HG02938 (cell line): ENCODE data around the gene MGLL.

Source experiments
- ATAC-seq: cut with Tn5 transposase; IDR thresholded peaks from one replicate; pipeline ENCODE4 v1.9.1; 2021; ENCODE audit warnings: mild to moderate bottlenecking, moderate library complexity; ENCODE audit not compliant: unreplicated experiment

Gene MGLL

DNA sequence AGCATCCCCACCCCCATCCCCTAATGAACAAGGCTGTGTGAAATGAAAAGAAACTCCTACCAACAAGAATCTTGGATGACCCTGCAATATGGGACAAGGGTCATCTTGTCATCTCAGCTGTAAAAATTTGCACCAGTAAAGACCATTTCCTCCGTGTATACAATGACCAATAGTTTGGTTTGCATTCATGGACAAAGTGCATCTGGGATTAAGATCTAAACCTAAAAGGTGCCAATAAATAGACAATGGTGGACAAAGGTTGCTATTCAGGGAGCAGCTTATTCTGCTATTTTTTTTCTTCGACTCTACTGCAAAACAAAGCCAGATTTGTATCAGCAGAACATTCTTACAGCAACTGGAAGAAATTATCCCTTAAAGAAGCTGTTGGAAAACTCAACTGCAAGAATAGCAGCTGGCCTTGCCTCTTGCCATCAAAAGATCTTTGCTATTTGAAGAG, 8.0 kb downstream of the MGLL start:
- ATAC-seq: no peak

DNA sequence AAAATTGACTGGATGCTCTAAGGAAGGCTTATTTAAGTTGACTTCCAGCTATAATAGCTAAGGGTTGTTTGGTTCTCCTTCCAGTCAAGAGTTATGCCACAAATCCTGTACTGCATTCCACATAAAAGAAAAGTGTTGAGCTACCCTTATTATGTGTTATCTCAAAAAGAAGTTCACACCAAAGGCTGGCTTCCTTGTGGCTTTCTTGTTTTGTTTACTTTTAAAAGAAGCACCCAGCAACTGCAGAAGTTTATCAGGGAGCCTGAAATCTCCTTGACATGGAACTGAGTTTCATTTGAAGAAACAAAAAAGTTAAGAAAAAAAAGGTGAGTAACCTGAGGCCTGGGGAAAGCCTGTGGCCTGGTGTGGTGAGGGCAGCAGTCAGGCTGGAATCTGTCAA, 10.2 kb downstream of the MGLL start:
- no peak for ATAC-seq

DNA sequence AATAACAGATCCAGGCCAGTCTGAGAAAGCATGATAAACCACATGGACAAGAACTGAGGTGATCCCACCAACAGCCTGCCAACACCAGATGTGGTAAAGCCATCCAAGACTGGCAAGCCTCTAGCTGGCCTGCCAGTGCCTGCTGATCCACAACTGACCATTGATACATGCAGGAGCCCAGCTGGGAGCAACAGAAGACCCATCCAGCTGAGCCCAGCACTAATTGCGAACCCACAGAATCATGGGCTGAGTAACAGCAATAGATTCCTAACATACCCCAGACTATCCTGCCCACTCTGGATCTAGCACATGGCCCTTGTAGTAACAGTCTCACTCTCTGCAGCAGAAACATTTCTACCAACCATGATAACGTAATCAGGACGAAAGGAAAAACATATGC, 10.6 kb downstream of the MGLL start:
- ATAC-seq: no peak

DNA sequence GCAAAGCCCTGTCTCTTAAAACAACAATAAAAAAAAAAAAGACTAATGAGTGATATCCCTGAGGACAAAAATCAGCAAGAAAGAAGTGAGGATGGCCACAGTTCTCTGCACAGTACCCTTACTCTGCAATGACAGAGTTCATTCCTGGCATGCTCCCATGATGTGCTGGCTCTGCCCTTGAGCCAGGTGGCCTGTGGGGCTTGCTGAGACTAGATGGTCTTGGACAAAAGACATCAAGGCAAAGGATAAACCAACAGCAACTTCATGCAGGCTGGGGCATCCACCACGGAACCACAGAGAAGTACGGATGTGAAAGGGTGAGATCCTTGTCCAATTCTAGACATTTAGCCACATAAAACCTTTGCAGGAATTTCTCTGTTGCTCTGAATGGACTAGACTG, 12.7 kb downstream of the MGLL start:
- no peak for ATAC-seq

DNA sequence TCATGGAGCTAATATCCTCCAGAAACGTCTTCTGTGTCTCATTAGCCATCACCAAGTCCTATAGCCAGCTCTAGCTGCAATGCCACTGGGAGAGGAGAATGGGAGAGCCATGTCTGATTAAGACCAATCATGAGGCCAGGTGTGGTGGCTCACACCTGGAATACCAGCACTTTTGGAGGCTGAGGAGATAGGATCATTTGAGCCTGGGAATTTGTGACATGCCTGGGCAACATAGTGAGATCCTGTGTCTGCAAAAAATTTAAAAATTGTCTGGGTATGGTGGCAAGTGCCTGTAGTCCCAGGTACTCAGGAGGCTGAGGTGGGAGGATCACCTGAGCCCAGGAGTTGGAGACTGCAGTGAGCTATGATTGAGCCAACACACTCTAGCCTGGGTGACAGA, 13.1 kb downstream of the MGLL start:
- no peak for ATAC-seq

DNA sequence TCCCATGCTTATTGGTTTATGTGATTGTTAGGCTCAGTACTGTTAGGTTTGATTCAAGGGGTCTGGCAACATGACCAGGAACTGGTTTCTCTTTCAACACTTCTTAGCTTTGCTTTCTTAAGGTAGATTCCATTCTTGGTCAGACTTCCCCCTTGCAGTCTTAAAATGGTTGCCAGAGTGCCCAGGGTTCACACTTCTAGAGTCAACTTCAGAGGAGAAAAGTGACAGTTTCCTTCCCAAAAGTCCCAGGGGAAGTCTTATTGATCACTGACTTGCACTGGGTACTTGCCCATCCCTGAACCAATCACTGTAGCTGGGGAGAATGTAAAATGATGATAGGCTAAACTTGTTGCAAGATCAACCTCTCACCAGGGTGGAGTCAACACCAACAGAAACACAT, 14.1 kb downstream of the MGLL start:
- ATAC-seq: no peak

DNA sequence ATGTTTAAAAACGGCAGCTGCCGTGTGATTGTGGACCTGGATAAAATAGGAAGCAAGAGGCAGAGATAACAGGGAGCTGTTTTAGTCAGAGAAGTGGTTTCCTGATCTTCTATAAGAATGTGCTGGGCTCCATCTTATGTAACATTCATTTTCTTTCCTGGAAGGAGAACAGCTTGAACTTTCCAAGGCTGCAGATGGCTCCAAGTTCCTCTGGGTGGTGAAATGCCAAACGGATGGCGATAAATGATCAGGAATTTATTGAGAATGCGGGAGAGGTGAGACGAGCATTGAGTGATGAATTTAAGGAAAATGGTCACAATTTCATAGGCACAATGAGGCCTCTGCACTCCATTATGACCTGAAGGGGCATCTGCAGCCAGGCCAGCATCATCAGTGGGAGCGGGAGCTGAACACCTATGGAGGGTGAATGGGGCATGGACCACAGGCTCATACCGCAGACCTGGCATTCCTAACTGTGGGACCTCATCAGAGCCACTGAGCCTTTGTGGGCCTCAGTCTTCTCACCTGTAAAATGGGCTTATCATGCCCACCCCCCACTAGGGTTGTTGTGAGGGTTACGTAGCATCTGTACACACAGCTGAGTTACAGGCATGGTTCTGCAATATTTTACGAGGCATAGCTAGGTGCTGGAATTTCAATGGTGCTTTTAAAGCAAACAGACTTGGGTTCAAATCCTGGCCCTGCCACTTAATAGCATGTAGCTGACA, 17.1 kb downstream of the MGLL start:
- ATAC-seq: no peak

DNA sequence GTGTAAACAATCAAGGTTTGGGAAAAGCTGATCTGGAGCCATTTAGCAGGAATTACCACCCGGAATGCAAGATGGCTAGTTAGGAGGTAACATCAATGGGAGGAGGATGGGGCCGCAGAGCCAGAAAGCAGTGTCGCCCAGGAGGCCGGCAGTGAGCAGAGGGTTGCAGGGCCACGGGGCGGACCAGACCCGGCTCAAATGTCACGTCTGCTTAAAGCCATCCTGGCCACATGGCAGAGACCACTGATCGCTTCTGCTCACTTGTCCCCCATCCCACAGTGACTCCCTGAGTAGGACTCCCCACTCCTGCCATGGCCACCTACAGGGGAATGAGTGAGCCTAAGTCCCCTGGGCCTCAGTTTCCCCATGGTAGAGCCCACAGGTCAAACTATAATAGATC, 18.2 kb downstream of the MGLL start:
- ATAC-seq: no peak

DNA sequence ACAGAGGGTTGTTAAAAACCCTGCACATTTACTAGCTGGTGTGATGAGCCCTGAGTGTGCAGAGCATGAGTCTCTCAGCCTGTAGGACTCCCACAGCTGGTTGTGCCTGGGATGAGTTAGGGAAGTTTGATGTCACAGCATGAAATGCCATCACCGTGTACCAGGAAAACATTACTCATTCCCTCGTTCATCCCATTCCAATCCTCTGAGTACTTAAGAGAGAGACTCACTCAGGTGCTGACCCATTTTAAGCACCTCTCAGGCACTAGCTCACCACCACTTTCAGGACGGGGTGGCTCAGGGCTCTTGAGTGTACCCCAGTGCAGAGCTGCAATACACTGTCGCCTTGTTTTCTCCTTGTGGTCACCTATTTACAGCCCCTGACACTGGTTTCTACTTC, 18.7 kb downstream of the MGLL start:
- no peak for ATAC-seq

DNA sequence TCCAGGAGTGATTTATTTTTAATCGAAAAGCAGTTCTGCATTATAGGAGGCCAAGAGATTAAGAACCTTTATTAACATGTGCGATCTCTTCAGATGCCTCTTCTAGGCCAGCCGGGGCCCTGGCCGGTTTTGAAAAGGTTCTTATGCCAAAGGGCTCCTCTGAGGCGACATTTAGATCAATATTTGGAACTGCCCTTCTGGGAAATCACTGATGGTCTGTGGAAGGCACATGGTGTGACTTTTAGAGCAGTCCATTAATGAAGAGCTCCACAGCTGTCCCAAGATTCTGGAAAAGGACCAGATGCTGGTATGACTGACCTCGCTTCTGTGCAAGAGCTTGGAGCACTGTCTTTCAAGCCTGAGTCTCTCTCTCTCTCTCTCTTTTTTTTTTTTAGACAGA, 19.7 kb downstream of the MGLL start:
- ATAC-seq: no peak

DNA sequence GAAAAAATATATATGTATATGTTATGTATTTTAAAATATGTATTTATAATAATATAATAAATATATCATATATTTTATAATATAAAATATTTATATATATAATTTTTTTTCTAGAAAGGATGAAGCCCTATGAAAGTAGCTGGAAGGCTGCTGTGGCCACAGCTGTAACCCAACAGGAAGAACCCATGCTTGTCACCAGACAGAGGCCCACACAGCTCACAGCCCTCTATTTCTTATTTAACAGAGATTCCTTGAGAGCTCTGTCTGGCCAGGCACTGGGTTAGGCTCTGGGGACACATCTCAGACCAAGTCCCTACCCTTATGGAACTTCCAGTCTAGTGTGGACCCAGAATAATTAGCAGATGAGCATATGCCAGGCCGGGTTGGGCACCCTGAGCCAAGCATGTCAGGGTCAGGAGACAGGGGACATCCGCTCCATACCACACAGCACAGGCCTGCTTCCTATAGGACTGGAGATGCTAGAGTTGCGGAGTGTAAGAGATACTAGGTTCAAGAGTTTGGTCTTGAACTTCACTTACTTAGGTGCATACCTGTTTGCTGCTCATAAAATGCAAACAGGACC, 20.5 kb downstream of the MGLL start:
- ATAC-seq: no peak

DNA sequence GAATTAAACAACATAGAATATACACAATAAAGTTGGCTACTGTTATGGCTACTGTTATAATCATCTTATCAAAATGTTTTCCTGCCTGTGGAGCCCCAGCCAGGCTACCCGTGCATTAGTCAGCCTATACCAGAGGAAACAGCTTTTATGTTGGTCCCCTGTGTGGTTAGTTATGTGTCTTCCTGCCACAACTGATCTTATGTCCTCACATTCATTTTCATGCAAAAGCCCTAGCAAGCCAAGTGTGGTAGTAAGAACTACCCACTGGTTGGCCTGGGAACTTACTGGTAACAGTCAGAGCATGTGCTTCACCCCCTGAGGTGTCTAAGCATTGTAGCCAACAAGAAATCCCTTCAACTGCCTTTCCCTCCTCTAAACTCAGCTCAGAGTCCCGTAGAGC, 21.8 kb downstream of the MGLL start:
- no peak for ATAC-seq

DNA sequence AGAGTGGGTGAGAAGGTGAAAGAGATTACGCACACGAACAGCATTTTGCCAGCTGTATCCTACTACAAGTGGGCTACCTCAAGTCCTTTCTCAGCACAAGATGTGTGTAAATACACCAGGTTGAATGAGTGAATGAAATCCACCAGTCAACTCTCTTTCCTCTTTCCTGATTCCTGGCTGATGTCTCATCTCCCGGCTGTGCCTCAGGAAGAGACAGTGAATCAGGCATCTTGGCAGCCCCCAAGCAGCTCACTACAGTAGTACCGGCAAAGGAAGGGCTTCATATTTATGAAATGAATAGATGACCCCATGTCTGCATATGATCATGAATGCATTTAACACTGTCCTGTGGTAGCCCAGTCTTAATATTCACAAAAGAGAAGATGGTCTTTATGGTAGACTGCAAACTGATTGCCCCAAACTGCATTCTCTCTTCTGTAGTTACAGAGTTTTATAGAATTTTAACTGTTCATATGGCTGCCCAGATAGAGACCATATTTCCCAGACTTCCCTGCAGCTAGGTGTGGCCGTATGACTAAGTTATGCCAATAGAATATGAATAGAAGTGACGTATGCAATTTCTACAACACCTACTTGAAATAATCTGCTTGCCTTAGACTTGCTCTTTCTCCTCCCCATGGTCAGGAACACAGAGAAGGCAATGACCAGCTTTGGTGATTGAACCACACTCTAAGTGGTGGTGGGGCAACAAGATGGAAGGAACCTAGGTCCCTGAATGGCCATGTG, 22.7 kb downstream of the MGLL start:
- ATAC-seq: no peak

DNA sequence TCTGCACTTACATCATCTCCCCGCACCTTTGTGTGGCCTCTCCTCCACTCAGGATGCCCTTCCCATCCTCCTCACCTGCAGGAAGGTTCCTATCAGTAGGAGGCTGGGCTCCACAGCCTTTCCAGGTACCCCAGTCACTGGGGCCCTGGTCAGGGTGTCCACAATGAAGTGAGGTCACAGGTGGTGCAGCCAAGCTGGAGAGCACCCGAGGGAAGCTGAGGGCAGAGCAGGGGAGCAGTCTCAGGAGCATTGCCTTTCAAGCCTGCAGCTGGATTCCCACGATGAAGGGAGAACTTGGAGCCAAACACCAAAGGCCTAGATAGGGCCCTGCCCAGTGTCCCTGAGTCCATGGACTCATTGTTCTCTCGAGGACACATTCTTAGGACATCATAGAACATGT, 23.6 kb downstream of the MGLL start:
- ATAC-seq: no peak

DNA sequence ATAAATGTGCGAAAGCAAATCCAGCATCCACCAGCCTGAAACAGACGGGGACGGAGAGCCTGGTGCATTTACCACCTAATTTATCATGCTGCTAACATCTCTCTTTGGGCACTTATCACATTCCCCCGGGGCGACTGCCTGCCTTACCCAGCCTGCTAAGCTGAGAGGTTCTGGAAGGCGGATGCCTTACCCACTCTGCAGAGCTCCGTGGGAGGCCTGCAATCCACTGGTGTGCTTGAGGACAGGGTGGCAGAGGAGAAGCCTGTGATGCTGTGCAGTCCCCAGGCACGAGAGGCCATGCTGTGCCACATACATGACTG, 25.5 kb downstream of the MGLL start:
- no peak for ATAC-seq

DNA sequence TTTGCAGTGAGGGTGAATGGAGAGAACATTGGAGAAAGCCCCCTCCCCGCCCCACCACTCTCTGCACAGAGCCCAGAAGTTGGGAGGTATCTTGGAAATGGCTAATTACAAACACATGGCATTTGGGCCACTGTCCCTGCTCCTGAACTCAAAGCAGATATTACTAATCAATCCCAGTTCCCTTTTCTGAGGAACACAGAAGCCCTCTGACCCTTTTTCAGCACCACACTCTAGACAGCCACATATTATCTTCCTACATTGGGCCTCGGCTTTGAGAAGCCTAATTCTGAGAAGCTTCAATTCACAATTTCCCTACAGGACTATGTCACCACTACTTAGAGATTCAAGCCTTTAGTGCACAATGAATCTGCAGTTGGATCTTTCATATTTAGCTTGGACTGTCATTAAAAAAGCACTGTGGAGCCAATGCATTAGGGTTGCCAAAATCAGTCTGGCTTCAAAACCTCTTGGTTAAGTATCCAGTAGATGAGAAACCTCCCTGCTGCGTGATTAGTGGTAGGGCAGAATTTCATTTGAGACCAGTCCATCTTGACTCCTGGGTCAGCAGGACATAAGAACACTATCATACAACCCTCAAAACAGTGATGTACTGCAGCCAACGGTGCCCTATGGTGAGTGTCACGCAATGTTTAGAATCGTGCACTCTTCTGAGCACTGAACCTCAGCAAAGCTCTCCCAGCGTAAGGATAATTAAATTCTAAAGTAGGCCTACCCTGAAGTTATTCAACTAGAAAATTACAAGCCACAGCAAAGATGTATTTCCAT, 26.1 kb downstream of the MGLL start:
- no peak for ATAC-seq

DNA sequence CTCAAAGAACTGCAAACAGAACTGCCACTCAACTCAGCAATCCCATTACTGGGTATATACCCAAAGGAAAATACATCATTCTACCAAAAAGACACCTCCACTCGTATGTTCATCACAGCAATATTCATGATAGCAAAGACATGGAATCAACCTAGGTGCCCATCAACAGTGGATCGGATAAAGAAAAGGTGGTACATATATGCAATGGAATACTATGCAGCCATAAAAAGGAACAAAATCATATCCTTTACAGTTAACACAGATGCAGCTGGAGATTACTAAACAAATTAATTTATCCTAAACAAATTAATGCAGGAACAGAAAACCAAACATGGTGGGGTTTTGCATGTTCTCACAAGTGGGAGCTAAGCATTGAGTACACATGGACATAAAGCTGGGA, 27.3 kb downstream of the MGLL start:
- ATAC-seq: no peak

DNA sequence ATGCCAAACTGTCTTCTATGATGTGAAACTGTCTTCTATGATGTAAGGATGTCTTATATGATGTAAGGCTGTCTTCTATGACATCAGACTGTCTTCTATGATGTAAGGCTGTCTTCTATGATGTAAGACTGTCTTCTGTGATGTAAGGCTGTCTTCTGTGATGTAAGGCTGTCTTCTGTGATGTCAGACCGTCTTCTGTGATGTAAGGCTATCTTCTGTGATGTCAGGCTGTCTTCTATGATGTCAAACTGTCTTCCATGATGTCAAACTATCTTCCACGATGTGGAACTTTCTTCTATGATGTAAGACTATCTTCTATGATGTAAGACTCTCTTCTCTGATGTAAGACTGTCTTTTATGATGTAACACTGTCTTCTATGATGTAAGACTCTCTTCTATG, 27.9 kb downstream of the MGLL start:
- no peak for ATAC-seq

DNA sequence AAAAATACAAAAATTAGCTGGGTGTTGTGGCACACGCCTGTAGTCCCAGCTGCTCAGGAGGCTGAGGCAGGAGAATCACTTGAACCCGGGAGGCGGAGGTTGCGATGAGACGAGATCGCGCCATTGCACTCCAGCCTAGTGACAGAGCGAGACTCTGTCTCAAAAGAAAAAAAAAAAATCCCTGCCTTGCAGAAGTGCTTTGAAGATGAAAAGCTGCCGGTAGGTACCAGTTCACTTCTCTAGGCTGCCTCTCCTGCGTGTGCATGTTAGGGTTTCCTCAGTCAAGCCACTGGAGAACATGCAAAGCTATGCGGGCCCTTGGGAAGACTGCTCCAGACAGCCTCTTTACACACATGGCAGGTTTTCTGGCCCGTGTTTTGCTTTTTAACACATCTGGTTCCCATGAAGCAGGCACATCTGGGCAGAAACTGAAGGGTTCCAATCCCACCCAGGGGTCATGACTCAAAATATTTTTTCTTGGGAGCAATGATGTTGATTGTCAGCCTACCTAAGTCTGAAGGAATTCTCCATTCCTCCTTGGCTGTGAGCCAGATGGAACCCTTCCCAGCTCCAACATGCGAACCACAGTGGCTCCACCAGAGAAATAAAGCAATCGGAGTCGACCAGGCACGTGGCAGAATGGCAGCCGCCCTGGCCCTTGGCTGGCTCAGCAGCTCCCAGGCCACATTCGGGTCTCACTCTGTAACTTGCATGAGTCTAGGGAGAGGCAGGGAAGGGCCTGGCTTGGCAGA, 29.6 kb downstream of the MGLL start:
- no peak for ATAC-seq

DNA sequence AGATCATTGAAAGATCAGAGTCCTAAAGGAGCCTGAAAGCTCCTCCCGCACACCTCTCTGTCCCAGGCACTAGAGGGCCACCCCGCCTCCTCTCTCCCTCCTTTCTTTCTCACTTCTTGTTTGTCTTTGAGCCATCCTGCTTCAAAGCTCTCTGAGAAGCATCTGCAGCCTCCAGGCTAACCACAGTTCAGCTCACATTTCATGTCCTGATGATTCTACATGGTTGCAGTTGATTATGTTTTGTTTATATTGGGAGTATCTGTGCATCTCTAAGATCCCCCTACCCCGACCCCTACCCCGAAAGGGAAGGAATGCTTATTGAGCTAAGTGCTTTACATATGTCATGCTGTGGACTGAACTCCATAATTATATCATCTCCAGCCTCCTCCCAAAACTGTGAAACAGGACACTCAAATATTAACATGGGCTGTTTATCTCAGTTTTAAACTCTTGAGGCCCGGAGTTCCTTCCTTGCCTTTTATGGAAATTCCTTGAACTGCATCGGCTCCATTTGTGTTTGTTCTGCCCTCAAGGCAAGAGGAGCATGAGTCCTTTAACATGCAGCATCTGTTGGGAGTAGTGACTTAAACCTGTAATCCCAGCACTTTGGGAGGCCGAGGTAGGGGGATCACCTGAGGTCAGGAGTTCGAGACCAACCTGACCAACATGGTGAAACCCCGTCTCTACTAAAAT, 30.9 kb downstream of the MGLL start:
- ATAC-seq: peak; percentile 73

DNA sequence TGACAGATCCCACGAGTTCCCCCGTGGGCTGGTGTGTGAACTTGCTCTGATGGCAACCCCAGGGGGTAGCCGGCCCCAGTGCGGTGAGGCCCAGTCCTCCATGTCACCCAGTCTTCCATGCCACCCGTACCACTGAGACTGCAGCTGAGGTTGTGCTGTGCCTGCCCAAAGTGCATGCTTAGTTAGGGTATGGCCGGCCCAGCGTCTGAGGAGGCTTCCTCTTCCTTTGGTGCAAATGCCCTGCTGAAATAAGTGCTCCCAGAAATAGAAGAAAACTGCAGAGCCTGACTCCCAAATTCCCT, 31.5 kb downstream of the MGLL start:
- peak; percentile 14 for ATAC-seq
